SH-SY5Y (cell line): ENCODE results near the gene CEBPE.

Experiments used
- GATA2 ChIP-seq: IDR thresholded peaks from 2 replicates; pipeline ENCODE4 v1.6.1; 2011; ENCODE audit warnings: mild to moderate bottlenecking, low read depth, low read length
- GATA3 ChIP-seq: IDR thresholded peaks from 2 replicates; pipeline ENCODE4 v1.6.1; 2011; ENCODE audit warnings: low read depth, mild to moderate bottlenecking, low read length, moderate library complexity

CEBPE gene

GRCh38 chr14:23071244-23071920 is 47.7 kb downstream of the CEBPE start:
- TF ChIP-seq GATA3: no peak
- TF ChIP-seq GATA2: no peak

DNA sequence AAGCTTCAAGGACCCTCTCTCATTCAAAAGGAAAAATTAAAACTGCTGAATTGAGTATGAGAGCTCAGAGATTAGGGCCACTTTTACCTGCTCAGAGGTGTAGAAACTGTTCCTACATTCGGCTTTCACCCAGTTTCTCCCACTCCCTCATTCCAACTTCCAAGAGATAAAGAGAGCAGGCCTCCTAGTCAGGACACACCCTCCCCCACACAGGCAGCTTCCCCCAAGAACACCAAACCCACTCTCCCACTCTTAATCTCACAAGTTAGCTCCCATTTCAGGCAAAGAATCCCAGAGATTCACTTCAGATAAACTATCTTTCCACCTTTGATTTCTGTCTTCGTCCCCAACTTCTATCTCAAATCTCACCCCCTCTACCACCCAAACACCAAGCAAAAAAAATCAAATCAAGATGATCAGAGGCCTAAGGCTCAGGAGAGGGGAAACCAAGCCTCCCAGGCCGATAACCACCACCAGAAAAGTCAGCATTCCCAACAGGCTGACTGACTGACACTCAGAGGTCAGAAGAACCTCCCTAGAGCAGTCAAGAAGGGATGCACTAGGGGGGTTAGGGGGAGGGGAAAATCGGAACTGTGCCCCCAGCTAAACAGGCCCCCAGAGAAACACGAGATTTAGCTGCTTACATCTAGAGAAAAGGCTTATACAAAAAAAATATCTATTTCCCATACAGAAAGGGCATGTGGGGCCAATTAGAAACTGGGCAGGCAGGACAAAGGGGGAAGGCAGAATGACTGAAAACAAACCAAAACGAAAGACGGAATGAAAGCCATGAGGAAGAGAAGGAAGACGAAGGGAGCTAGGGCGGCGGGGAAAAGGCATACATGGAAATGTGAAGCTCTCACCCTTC is 48.6 kb downstream of the CEBPE start:
- no peak for TF ChIP-seq GATA3
- no peak for TF ChIP-seq GATA2

DNA sequence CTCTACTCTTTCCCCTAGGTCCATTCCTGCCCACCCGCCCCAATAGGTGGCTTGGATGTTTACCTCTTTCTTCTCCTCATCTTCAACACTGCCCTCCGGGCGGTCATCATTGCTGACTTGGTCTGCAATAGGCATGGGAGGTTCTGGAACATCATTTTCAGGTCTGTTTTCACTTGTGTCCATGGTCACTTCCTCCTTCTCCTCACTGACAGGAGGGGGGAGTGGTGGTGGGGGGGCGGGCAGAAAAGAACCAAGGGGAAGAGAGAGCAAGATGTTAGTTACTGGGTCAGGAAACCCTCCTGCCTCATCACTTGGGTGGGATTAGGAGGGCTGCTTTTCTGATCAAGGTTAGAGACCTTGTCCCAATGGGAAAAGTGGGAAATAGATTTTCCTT is 49.6 kb downstream of the CEBPE start:
- TF ChIP-seq GATA3: no peak

- no peak for TF ChIP-seq GATA2
Observed at GRCh38 chr14:23068789-23069412, 50.2 kb downstream of the CEBPE start.

- TF ChIP-seq GATA3 (no peak), GATA2 (no peak)
Observed at GRCh38 chr14:23067847-23068788, 50.9 kb downstream of the CEBPE start.
